ENCODE measurements around the gene CHMP5.

- TF ChIP-seq CTCF (IDR thresholded peaks at IDR 0.05): no peak
- TF ChIP-seq POLR2A (IDR thresholded peaks at IDR 0.05): no peak
Measured at GRCh38 chr9:33318225-33318624, 53.4 kb downstream of the CHMP5 start.

All from body of pancreas (tissue), 4 donors.